ENCODE data around the gene PGBD2. TPM values are rescaled to one million over a fixed set of nuclear protein-coding genes. Genes with fewer than 3 reads are reported as not detected.

The PGBD2 gene
- total and polyA plus RNA-seq, 10 of the 15 experiments (the other 5 are each of a cell fraction or from before 2014, with no cell fraction given) = 4.0 to 10.3 (median 4.5) TPM

- TF ChIP-seq ATF2 (IDR thresholded peaks at IDR 0.05; ENCODE audit: low read length) = no peak
- TF ChIP-seq, protein P1, sequence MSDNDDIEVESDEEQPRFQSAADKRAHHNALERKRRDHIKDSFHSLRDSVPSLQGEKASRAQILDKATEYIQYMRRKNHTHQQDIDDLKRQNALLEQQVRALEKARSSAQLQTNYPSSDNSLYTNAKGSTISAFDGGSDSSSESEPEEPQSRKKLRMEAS (IDR thresholded peaks at IDR 0.05; ENCODE audit: low read depth, low read length) = no peak
- no peak for TF ChIP-seq ZZZ3 (IDR thresholded peaks at IDR 0.05; ENCODE audit: control insufficient read depth, insufficient read length, low read depth)
- no peak for TF ChIP-seq ZNF592 (IDR thresholded peaks at IDR 0.05)
- no peak for TF ChIP-seq NFYA (IDR thresholded peaks at IDR 0.05; ENCODE audit: borderline replicate concordance, low read depth, low read length)
- no peak for TF ChIP-seq HDGF (IDR thresholded peaks at IDR 0.05)
- TF ChIP-seq BHLHE40 (IDR thresholded peaks at IDR 0.05; ENCODE audit: borderline replicate concordance in 1 of 2, low read depth in 2 of 2, low read length in 1 of 2) = peak in 1 of 2 experiments; percentile 66; a peak in 2 of 4 replicates
- TF ChIP-seq EGR1 (IDR thresholded peaks at IDR 0.05; ENCODE audit: borderline replicate concordance in 1 of 2, low read depth in 2 of 2, low read length in 2 of 2) = no peak
- no peak for TF ChIP-seq JUNB (IDR thresholded peaks at IDR 0.05)
- TF ChIP-seq NR2C1 (IDR thresholded peaks at IDR 0.05) = no peak
- TF ChIP-seq NFXL1 (IDR thresholded peaks at IDR 0.05; ENCODE audit: borderline replicate concordance) = no peak
- no peak for TF ChIP-seq CREB1 (IDR thresholded peaks at IDR 0.05; ENCODE audit: low read depth)
- no peak for TF ChIP-seq BCLAF1 (IDR thresholded peaks at IDR 0.05)
- TF ChIP-seq REST (IDR thresholded peaks at IDR 0.05; ENCODE audit: low read depth, low read length) = no peak
- TF ChIP-seq BMI1 (IDR thresholded peaks at IDR 0.05; ENCODE audit: borderline replicate concordance) = no peak
- TF ChIP-seq TCF3 (IDR thresholded peaks at IDR 0.05; ENCODE audit: borderline replicate concordance, insufficient read depth, low read depth, low read length) = no peak
Observed at GRCh38 chr1:248862998-248863881, 42.8 kb upstream of the PGBD2 start (continued).
